Kidney tubule cell (primary cell): Measurements from ENCODE around the gene TRIM73.
"Not testable (repeated sequence)": the region's sequence is repeated elsewhere in the genome, so short reads cannot be mapped to it uniquely, and the experiment has no call there.

Experiments used
- DNase-seq: peaks from one replicate; pipeline ENCODE4 v3.0.0-alpha.2; 2018; ENCODE audit warnings: low spot score

Gene TRIM73

DNA sequence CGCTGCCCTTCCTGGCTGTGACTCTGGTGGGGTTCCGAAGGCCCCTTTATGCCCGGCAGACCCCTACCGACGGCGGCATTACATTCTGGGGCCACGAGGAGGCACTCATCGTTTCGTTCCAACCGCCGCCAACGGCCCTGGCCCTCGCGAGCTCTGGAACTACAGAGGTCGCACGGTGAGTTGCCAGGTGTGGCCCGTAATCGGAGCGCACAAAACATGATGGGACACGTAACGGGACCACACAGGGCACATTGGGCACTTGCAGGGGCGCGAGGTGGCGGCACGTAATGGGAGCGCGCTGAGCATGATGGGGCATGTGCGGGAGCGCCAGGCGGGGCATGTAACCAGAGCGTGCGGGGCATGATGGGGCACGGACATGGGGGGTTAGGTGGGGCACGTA is at the start of gene TRIM73:
TRIM73 (plus strand) TSS at position 301 of the 400 bp plus-strand sequence. CDS start 3,305 bp downstream, outside the sequence.
- not testable (repeated sequence) for DNase-seq

DNA sequence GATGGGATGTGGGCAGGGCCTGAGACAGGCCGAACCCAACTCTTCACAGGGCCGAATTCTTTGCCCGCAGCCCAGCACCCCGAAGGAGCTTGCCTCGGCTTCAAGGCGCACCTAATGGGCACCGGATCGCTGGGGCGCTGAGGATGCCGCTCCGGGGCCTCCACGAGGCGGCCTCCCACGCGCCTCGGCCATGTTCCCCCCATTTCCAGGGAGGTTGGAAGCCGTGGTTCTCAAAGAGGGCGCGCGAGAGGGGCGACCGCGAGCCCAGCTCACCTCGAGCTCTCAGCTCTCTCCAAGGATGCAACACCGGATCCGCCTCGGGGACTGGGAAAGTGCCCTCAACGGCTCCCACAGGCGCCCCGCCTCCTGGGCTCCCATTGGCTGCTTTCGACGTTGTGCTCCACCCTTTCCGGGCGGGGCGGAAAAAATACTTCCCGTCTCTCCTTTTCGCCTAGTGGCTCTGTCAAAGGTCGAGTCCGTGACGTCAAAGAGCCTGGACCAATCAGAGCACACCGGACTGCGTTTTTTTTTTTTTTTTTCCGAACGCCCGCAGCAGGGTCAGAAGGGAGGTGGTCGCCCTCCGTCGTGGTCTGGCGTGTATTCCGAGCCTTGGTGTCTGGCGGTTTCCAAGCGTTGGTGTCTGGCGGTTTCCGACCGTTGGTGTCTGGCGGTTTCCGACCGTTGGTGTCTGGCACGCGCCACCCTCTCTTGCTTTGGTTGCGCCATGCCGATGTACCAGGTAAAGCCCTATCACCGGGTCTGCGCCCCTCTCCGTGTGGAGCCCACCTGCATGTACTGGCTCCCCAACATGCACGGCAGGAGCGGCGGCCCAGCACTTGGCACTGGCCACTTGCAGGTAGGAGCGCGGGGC is 36.5 kb upstream of the TRIM73 start:
- peak; percentile 25 for DNase-seq

DNA sequence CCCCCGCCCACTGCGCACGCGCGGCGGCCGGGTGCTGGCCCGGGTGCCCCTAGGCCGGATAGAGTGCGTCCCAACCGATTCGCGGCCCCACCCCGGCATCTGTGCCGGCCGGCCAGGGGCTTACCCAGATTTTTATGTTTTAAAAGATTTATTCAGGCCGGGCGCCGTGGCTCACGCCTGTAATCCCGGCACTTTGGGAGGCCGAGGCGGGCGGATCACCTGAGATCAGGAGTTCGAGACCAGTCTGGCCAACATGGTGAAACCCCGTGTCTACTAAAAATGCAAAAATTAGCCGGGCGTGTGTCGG is 35.9 kb upstream of the TRIM73 start:
- not testable (repeated sequence) for DNase-seq

DNA sequence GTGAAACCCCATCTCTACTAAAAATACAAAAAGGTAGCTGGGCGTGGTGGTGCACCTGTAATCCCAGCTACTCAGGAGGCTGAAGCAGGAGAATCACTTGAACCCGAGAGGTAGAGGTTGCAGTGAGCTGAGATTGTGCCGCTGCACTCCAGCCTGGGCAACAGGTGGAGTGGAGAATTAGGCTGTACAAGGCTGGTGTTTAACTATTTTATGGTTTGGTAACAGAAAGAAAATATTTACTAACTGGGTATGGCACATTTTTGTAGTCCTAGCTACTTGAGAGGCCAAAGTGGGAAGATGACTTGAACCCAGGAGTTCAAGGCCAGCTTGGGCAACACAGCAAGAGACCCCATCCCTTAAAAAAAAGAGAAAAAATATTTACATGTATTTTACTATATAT is 31.4 kb upstream of the TRIM73 start:
- not testable (repeated sequence) for DNase-seq

DNA sequence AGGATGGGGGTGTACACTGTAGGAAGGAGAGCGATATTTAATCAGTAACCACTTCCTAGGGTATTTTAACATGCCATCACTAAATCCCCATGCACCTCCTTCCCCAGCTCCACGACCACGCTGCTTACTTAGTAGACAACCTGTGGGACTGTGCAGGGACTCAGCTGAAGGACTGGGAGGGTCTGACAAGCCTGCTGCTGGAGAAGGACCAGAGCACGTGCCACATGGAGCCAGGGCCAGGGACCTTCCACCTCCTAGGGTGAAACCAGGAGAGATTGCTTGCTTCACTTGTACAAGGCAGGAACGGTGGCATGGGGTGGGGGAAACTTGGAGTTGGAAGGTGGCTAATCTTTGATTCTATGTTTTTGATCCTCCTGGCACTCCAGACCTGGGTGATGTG is 28.8 kb upstream of the TRIM73 start:
- DNase-seq, result not testable (repeated sequence)

DNA sequence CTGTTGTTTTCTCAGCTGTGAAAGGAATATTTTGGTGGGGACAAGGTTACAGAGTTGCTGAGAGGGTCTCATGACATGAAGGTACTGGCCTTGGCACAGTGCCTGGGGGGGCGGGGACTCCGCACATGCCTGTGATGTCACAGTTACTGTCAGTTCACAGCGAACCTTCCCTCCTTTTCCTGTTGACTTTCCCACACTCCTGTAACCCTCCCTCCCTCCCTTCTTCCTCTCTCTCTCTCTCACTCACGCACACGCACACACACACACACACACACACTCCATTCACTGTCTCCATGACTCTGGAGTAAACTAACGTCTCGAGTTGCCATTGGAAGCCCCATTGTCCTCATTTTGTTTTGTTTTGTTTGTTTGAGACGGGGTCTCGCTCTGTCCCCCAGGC is 28.1 kb upstream of the TRIM73 start:
- not testable (repeated sequence) for DNase-seq

DNA sequence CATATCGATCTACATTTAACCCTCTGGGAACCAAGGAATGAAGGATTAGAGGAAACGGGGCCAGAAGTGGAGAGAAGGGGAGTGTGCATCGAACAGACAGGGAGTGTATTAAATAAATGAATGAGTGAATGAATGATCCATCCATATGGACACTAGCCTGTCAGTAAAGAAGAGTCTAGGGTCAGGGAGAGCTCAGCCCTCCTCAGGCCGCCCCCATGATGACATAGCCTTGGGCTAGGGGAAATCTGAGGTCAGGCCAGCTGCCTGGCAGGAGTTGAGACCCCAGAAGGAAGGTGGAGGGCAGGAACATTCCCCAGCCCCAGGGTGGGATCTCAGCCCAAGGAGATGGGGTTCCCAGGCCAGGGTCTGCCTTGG is 21.3 kb upstream of the TRIM73 start:
- DNase-seq, result not testable (repeated sequence)

DNA sequence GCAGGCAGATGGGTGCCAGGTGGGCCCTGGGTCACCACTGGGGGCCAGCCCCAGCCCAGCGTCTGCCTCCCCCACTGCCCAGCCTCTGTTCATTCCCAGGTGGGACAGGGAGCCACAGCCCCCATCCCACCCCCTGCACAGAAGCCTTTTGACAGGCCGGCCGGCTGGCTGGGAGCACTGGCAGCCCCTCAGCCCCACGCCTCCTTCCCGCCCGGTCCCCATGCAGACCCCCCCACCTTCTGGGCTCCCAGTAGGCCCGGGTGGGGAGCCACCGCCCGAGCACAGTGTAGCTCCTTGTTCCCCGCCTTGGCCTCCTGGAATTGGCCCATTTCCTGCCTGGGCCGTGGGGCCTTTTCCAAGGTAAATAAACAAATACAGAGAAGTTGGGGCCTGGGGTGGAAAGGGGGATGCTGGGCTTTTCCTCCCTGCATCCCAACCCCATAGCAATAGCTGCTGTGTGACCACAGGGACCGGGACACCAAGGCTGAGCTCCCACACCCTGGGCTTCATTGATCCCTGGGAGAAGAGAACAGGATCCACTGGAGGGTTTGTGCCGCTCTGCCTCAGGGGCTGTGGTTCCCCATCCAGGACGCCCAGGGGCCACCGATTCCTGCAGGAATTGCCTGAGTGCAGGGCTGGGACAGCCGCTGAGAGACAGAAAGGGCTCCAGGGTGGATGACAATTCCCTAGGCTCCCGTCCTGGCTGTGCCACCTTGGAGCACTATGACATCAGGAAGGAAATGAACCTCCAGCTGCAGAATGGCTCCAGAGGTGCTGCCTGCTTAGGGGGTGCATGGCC is 20.7 kb upstream of the TRIM73 start:
- not testable (repeated sequence) for DNase-seq

DNA sequence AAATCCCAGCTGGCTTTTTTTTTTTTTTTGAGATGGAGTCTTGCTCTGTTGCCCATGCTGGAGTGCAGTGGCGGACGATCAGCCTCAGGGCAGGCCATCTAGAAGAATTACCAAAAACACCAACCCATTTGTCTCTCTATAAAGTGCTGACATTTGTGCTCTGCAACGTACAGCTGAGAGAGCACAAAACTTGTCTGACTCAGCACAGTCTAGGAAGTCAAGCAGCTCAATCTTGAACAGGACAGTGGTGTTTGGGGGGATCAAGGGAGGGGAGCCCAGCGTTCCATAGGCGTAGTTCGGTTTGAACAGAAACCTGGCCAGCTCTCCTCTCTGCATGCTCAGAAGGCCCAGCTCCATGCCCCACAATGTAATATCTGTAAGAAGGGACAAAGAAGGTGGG is 2.2 kb upstream of the TRIM73 start:
- not testable (repeated sequence) for DNase-seq

DNA sequence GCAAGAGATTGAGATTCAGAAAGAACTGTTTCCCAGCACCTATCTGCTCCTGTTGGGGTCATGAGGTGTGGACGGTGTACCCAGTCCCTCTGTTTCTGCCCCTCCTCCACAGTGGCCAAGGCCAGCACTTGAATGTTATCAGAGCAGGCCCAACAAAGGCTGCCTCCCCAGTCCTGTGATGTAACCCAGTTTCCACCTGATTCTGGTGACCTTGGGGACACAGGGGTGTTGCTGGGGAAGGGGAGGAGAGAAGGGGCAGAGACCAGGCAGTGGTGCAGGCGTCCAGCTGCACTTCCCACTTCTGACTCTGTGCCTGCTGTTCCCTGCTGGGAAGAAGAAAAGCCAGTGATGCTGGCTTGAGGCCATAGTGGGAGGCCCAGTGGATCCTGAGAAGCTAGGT is 2.4 kb downstream of the TRIM73 start:
- not testable (repeated sequence) for DNase-seq

DNA sequence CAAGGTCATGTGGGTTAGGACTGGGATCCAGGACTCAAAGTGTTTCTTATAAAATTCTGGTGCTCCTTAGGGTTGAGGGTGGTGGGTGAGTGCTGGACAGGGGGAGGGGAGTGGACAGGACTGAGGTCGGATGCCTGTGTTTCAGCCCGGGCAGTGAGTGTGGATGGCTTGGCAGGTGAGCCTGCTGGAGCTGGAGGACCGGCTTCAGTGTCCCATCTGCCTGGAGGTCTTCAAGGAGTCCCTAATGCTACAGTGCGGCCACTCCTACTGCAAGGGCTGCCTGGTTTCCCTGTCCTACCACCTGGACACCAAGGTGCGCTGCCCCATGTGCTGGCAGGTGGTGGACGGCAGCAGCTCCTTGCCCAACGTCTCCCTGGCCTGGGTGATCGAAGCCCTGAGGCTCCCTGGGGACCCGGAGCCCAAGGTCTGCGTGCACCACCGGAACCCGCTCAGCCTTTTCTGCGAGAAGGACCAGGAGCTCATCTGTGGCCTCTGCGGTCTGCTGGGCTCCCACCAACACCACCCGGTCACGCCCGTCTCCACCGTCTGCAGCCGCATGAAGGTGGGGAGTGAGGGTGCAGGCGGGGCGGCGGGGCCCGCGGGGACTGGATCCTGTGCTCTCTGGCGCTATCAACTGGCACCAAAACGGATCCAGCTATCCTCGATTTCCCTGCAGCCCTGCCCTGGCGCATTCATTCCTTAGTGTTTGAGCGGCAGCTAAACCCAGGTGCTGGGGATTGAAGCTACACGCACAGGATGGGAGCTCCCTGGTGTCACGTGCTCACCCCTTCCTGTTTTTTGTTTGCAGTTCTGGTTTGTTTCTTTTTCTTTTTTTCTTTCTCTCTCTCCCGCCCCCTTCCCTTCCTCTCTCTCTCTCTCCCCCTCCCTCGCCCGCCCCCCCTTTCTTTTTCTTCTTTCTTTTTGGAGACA is 3.6 kb downstream of the TRIM73 start:
- not testable (repeated sequence) for DNase-seq

DNA sequence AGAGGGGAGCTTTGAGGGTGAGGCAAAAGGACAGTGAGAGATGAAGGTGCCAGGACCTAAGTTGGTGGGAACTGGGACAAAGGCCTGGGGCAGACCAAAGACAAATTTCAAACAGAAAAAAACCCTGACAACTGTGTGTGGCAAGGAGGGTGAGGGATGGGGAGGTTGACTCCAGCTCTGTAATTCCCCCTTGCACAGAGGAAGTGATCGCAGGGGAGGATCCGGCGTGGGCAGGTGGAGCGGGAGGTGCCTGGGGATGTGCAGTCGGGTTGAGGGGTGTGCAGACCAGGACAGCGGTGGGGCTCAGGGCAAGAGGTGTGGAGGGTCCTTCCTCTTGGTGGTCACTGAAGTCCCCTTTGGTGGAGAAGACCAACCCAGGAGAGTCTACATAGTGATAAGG is 5.1 kb downstream of the TRIM73 start:
- not testable (repeated sequence) for DNase-seq

DNA sequence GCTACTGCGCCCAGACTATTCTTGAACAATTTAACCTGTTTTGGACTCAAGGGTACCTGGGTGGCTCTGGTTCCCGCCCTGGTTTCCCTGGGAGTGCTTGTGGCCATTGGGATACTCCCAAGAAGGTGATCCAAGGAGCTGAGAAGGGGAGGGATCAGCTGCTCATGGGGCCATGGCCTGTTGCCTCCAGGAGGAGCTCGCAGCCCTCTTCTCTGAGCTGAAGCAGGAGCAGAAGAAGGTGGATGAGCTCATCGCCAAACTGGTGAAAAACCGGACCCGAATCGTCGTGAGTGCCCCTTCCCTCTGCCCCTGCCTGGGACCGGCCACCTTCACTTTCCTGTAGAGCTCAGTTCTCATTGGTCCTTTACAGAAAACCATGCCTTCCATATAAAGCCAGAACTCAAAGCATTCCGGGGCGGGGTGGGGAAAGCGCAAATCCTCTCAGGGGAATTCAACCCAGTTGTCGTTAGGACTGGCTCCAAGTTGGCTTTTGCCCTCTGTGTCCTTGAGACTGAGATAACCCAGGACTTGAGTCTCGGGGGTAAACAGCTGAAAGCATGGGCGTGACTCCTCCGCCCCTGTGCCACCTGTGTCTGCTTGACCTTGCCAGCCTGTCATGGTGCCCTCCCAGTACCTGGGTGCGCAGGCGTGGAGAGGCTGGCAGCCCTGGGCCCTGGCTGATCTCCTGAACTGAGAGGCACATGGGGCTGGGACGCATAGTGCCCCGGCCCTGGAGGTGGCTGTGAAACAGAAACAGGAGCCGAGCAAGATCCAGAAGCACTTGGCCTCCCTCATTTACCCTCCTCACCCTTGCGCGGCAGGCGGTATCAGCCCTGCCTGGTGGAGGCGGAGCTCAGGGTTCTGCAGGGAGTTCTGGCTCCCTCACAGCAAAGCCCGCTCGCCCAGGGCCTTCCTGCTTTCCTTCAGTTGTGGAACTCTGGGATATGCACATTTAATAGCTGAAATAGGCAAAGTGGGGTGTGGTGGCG is 8.3 kb downstream of the TRIM73 start:
- DNase-seq, result not testable (repeated sequence)

DNA sequence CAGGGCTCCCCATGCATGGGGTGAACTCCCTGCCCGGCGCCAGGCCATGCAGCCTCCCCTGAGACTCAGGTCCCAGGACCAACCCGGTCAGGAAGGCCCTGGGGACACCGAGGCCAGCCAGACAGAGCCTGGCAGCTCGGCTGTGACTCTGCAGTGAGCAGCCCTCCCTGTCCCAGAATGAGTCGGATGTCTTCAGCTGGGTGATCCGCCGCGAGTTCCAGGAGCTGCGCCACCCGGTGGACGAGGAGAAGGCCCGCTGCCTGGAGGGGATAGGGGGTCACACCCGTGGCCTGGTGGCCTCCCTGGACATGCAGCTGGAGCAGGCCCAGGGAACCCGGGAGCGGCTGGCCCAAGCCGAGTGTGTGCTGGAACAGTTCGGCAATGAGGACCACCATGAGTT is 9.2 kb downstream of the TRIM73 start:
- not testable (repeated sequence) for DNase-seq

DNA sequence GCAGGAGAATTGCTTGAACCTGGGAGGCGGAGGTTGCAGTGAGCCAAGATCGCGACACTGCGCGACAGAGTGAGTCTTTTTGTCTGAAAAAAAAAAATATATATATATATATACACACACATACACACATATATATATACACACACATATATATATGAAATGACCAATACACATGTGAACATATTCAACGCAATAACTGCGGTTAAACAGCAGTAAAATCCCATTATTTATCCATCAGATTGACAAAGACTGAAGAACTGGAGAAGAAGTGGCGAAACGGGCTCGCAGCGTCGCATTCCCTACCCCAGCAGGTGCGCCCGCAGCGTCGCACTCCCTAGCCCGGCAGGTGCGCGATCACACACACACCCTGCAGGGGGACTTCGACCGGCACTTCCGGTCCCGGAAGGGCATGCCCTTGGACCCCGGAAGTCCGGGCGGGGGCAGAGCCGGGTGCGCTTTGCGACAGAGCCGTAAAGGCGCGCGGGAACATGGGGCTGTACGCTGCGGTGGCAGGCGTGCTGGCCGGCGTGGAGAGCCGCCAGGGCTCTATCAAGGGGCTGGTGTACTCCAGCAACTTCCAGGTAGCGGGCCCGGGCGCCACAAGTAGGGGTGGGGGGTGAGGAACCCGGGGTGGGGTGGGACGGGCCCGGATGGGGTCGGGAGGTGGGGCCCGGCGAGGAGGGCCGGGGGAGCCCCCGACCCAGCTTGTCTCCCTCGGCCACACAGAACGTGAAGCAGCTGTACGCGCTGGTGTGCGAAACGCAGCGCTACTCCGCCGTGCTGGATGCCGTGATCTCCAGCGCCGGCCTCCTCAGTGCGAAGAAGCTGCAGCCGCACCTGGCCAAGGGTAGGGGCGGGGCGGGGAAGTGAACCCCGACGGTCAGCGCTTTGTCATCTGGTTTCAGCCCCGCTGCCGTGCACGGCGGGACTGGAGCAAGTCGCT is 14.7 kb downstream of the TRIM73 start:
- DNase-seq, result not testable (repeated sequence)

DNA sequence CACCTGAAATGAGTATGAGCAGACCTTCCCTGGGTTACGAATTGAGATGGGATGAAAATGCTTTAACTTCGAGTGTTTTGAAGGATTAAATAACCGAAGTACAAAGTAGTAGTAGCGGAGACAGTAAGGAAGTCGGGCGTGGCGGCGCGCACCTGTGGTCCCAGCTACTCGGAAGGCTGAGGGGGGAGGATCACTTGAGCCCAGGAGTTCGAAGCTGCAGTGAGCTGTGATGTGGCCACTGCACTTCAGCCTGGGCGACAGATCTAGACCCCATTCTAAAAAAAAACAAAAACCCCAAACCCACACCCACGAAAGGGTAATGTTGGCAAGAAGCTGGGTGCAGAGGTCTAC is 15.4 kb downstream of the TRIM73 start:
- not testable (repeated sequence) for DNase-seq

DNA sequence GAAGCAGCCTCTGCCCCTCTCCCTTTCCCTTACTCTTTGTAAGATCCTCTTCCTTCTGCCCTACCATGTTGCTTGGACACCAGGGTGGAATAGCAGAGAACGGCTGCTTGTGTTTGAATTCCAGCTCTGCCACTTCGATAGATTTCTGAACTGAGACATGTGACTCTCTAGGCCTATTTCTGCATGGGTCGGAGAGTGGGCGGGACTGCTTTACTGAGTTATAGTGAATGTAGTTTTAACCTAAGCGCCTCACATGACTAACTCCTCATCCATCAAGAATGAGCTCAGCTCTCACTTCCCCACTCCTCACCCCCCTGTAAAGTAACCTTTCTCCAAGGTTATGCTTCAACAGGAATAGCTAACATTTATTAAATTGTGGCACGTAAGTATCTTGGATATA is 18.8 kb downstream of the TRIM73 start:
- DNase-seq, result not testable (repeated sequence)

DNA sequence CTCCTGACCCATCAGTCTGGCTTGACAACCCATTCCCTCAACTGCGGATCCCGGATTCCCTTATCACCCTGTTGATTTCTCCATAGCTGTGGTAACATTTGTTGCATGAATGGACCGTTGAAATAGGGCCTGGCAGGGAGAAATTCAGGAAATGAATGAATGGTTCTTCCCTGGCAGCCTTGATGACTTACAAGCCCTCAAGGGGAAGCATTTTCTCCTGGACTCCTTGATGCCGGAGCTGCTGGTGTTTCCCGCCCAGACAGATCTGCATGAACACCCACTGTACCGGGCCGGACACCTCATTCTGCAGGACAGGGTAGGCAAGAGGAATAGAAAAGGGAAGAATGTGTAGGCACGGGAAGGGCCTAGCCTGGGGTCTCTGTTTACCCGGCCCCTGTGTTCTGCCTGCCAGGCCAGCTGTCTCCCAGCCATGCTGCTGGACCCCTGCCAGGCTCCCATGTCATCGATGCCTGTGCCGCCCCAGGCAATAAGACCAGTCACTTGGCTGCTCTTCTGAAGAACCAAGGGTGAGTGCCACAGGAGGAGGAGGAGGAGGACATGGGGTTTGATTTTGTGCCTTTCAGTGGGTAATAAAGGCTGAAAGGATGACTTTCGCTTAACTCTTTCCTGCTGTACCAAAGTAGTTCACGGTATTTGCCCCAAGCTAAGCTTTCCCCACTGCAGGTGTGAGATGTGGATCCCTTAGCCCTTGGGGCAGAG is 19.4 kb downstream of the TRIM73 start:
- peak; percentile 25 for DNase-seq

DNA sequence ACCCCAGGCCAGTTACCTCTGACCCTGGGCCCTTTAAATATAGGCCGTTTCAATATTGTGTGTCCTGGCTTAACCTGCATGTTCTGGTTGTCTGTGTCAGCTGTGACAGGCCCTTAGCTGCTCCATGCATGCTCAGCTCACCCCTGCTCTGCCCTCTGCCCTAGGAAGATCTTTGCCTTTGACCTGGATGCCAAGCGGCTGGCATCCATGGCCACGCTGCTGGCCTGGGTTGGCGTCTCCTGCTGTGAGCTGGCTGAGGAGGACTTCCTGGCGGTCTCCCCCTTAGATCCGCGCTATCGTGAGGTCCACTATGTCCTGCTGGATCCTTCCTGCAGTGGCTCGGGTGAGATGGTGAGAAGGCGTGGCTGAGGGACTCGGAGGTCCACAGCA is 20.0 kb downstream of the TRIM73 start:
- not testable (repeated sequence) for DNase-seq
